ENCODE results near the gene SVIL.
"Not testable (repeated sequence)": the region's sequence is repeated elsewhere in the genome, so short reads cannot be mapped to it uniquely, and the experiment has no call there.

The SVIL gene

GRCh38 chr10:29648983-29649268, 14.2 kb upstream of the SVIL start:
- no peak for DNase-seq (ENCODE audit: low spot score)

GRCh38 chr10:29648114-29648982, 13.6 kb upstream of the SVIL start:
- peak; percentile 29 for DNase-seq (ENCODE audit: low spot score)

GRCh38 chr10:29647478-29647877, 12.7 kb upstream of the SVIL start:
- DNase-seq (ENCODE audit: low spot score): no peak

- DNase-seq (ENCODE audit: low spot score): no peak
These were observed 12.2 kb upstream of the SVIL start for GRCh38 chr10:29646960-29647461.

- DNase-seq (ENCODE audit: low spot score): no peak
These were observed 11.6 kb upstream of the SVIL start for GRCh38 chr10:29646238-29646902.

- no peak for DNase-seq (ENCODE audit: low spot score)
These were observed 9.2 kb upstream of the SVIL start for GRCh38 chr10:29643771-29644501.

- DNase-seq (ENCODE audit: low spot score): no peak
These were observed 8.2 kb upstream of the SVIL start for GRCh38 chr10:29642990-29643389.

GRCh38 chr10:29637537-29637936, 2.8 kb upstream of the SVIL start:
- no peak for DNase-seq (ENCODE audit: low spot score)

GRCh38 chr10:29636178-29636577, 1.4 kb upstream of the SVIL start:
- peak; percentile 34 for DNase-seq (ENCODE audit: low spot score)

- DNase-seq (ENCODE audit: low spot score): peak; percentile 33
These were observed 957 bp upstream of the SVIL start for GRCh38 chr10:29635711-29636144.

GRCh38 chr10:29634105-29634504, 666 bp downstream of the SVIL start:
- no peak for DNase-seq (ENCODE audit: low spot score)

- DNase-seq (ENCODE audit: low spot score): no peak
These were observed 3.8 kb downstream of the SVIL start for GRCh38 chr10:29631049-29631339.

- no peak for DNase-seq (ENCODE audit: low spot score)
These were observed 4.3 kb downstream of the SVIL start for GRCh38 chr10:29630205-29631048.

GRCh38 chr10:29628912-29629526, 5.8 kb downstream of the SVIL start:
- DNase-seq (ENCODE audit: low spot score): no peak

GRCh38 chr10:29628311-29628710, 6.5 kb downstream of the SVIL start:
- no peak for DNase-seq (ENCODE audit: low spot score)

- no peak for DNase-seq (ENCODE audit: low spot score)
These were observed 7.3 kb downstream of the SVIL start for GRCh38 chr10:29627201-29628132.

- not testable (repeated sequence) for DNase-seq (ENCODE audit: low spot score)
These were observed 10.4 kb downstream of the SVIL start for GRCh38 chr10:29624357-29624756.

GRCh38 chr10:29623797-29624196, 11.0 kb downstream of the SVIL start:
- no peak for DNase-seq (ENCODE audit: low spot score)

GRCh38 chr10:29622382-29622922, 12.3 kb downstream of the SVIL start:
- DNase-seq (ENCODE audit: low spot score): no peak

- DNase-seq (ENCODE audit: low spot score): no peak
These were observed 13.6 kb downstream of the SVIL start for GRCh38 chr10:29621161-29621560.
